ENCODE measurements around the gene CDYL.

CDYL gene

GRCh38 chr6:4901386-4902061 is 125.3 kb downstream of the CDYL start:
- FAIRE-seq (no peak), DNase-seq (ENCODE audit: insufficient read length, low spot score) (no peak)
- TF ChIP-seq POLR2A (IDR thresholded peaks at IDR 0.05; ENCODE audit: low read depth, low read length), result no peak

- DNase-seq (ENCODE audit: insufficient read length, low spot score), result no peak
- TF ChIP-seq POLR2A (IDR thresholded peaks at IDR 0.05; ENCODE audit: low read depth, low read length), result no peak
- no peak for FAIRE-seq
Measured at GRCh38 chr6:4902363-4902762, 126.2 kb downstream of the CDYL start.

GRCh38 chr6:4903121-4903520 is 126.9 kb downstream of the CDYL start:
- FAIRE-seq (no peak), DNase-seq (ENCODE audit: insufficient read length, low spot score) (no peak)
- TF ChIP-seq POLR2A (IDR thresholded peaks at IDR 0.05; ENCODE audit: low read depth, low read length), result no peak

DNA sequence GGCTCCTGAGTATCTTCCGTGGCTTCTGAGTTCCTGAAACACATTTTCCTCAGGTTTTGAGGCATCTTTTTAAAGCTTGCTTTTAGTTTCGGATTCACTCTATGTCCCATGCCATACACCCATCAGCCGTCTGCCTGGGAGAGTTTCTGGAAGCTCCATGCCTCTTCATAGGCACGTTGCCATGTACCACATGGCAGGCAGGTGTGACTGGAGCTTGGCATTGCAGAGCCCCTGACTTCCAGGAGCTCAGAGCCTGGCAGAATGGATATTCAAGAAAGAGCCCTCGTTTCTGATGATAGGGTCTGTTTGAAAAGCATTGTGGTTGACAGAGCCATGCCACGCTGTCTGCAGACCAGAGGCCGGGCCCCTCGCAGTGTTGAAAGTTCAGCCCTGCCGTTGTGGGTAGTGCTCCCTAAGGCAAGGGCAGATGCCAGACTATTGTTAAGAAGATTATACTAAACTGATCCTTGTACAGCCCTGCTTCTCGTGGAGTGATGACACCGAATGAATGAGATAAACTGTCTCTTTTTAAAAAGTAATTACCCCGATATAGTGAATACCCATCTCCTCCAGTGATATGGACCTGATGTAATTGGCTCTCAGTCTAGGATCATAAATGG is 127.7 kb downstream of the CDYL start:
- TF ChIP-seq POLR2A (IDR thresholded peaks at IDR 0.05; ENCODE audit: low read depth, low read length), result no peak
- FAIRE-seq (no peak), DNase-seq (ENCODE audit: insufficient read length, low spot score) (no peak)

- DNase-seq (ENCODE audit: insufficient read length, low spot score), result no peak
- TF ChIP-seq POLR2A (IDR thresholded peaks at IDR 0.05; ENCODE audit: low read depth, low read length), result no peak
- no peak for FAIRE-seq
Measured at GRCh38 chr6:4904461-4905025, 128.3 kb downstream of the CDYL start.

DNA sequence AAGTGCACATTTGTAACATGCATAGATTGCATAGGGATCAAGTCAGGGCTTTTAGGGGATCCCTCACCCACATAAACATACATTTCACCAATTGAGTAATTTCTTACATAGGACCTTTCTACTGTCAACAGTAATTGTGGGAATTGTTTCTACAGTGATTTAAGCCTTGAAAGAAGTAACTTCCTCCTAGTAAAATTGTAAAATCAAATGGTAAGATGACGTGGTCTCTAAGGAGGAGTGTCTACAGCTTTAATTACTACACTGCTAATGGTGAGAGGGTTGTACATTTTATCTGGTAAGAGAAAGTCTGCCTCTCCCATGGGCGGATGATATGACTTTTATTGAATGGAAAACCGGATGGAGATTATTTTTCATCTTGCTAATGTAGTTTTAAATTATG is 129.6 kb downstream of the CDYL start:
- FAIRE-seq, result no peak
- TF ChIP-seq POLR2A (IDR thresholded peaks at IDR 0.05; ENCODE audit: low read depth, low read length), result no peak
- DNase-seq (ENCODE audit: insufficient read length, low spot score), result no peak

DNA sequence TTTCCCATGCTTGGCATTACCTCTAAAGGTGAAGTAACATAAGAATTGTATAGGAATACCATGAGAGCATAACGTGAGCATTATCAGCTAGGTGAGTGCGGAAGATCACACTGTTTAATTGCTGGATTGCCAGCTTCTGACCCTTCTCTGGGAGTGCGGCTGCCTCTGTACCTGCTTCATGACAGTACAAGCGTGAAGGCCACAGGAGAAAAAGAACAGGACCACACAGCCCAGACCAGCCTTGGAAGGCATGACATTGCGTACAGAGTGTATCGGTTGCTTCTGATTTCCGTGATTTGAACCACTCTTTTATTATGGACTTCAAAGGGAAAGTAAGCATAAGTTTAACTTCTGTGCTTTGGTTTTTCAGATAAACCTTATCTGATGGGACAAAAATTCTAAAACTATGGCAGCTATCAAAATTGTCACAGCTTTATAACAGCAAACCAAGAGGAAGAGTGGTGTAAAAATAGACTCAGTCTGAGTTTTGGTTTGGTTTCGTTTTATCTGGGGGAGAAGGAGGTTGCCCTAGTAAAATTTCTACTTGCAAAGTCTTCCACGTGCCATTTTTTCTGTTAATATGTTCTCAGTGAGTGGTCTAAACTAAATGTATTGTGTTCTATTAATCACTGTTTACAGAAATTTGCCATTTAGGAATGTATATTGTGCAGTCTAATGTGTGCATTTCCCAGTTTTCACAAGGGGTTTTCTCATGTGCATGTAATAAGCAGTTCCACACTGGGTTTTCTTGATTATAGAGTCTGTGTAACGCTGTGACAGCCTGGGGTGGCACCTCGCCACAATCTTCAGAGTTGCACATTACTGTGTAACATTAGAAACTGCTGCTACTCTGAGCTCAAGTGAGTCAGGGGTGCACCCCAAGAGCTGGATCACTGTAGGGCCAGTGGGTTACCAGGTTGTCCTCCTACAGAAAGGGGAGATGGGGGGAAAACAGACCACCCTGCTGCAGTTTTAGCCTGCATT is 130.4 kb downstream of the CDYL start:
- no peak for TF ChIP-seq POLR2A (IDR thresholded peaks at IDR 0.05; ENCODE audit: low read depth, low read length)
- no peak for FAIRE-seq
- no peak for DNase-seq (ENCODE audit: insufficient read length, low spot score)

GRCh38 chr6:4907602-4908001 is 131.4 kb downstream of the CDYL start:
- TF ChIP-seq POLR2A (IDR thresholded peaks at IDR 0.05; ENCODE audit: low read depth, low read length), result no peak
- FAIRE-seq, result no peak
- no peak for DNase-seq (ENCODE audit: insufficient read length, low spot score)

- no peak for TF ChIP-seq POLR2A (IDR thresholded peaks at IDR 0.05; ENCODE audit: low read depth, low read length)
- FAIRE-seq (no peak), DNase-seq (ENCODE audit: insufficient read length, low spot score) (no peak)
Measured at GRCh38 chr6:4908062-4908461, 131.9 kb downstream of the CDYL start.

GRCh38 chr6:4909063-4909706 is 133.0 kb downstream of the CDYL start:
- no peak for TF ChIP-seq POLR2A (IDR thresholded peaks at IDR 0.05; ENCODE audit: low read depth, low read length)
- no peak for FAIRE-seq
- DNase-seq (ENCODE audit: insufficient read length, low spot score), result no peak

DNA sequence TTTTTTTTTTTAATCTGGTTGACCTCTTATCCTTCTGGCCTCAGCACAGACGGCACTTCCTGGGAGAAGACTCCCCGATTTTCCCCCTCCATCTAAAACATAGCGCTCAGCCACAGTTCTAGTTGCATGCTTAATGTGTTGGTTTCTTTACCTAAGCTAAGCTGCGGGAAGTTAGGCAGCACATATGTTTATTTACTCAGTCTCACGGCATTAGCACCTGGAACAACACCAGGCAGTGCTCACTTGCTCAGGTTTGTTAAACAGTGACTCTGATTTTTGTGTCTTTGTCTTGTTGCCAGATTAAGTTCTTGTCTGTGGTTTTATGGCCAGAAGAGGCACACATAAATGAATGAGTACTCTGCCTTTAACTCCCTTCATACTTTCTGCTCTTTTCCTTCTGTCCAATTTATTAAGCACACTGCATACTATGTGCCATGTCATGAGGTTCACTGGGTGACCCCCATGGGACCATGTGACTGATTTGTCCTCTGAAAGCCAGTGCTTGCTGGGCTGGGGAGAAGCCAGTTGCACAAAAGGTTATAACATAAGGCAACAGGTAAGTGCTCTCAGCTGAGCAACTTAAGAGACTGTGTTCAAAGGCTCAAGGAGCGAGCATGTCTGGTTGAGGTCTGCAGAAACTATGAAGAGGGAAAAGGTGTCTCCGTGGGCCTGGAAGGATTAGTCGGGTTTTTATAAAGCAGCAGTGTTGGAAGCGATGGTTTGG is 134.0 kb downstream of the CDYL start:
- DNase-seq (ENCODE audit: insufficient read length, low spot score) (no peak), FAIRE-seq (no peak)
- no peak for TF ChIP-seq POLR2A (IDR thresholded peaks at IDR 0.05; ENCODE audit: low read depth, low read length)

DNA sequence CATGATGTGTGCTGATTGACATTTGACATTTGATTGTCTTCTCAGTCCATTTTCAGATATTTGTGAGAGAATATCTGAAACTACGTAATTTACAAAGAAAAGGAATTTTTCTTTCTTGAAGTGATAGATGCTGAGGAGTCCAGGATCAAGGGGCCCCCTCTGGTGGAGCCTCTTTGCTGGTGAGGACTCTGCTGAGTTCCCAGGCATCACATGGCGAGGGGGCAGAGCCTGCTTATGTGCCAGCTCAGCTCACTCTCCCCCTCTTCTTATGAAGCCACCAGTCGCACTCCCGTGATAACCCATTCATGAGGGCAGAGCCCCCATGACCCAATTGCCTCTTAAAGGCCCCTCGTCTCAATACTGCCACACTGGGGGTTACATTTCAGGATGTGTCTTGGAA is 136.4 kb downstream of the CDYL start:
- TF ChIP-seq POLR2A (IDR thresholded peaks at IDR 0.05; ENCODE audit: low read depth, low read length), result no peak
- no peak for DNase-seq (ENCODE audit: insufficient read length, low spot score)
- FAIRE-seq, result no peak
